GM23248 (cell line): Measurements from ENCODE around the gene SLIT3. TPM values are rescaled to one million over a fixed set of nuclear protein-coding genes. Genes with fewer than 3 reads are reported as not detected.

Experiments
- DNase-seq: peaks from one replicate; pipeline ENCODE4 v3.0.0-alpha.2; 2015
- H2AFZ ChIP-seq: fragments of 200-600 bp; sonication (generic); 2 replicates; pipeline ENCODE4 v1.6.1; 2016; ENCODE audit warnings: antibody characterized with exemption
- H3F3A ChIP-seq: fragments of 200-600 bp; sonication (generic); 2 replicates; pipeline ENCODE4 v1.6.1; 2016; ENCODE audit warnings: mild to moderate bottlenecking, antibody characterized with exemption, mixed run types; ENCODE audit not compliant: insufficient read depth
- H3K27ac ChIP-seq: fragments of 200-600 bp; sonication (generic); 2 replicates; pipeline ENCODE4 v1.5.1; 2016; ENCODE audit warnings: mild to moderate bottlenecking
- H3K27me3 ChIP-seq: fragments of 200-600 bp; sonication (generic); replicated peaks from 2 replicates; pipeline ENCODE4 v1.6.1; 2016; ENCODE audit warnings: mild to moderate bottlenecking; ENCODE audit not compliant: insufficient read depth
- H3K36me3 ChIP-seq: fragments of 200-600 bp; sonication (generic); 2 replicates; pipeline ENCODE4 v1.6.1; 2016; ENCODE audit warnings: low read depth, mild to moderate bottlenecking
- H3K4me1 ChIP-seq: fragments of 200-600 bp; sonication (generic); 2 replicates; pipeline ENCODE4 v1.6.1; 2016; ENCODE audit warnings: mild to moderate bottlenecking; ENCODE audit not compliant: insufficient read depth
- H3K4me2 ChIP-seq: fragments of 200-600 bp; sonication (generic); one replicate; pipeline ENCODE4 v1.6.1; 2016; ENCODE audit warnings: mild to moderate bottlenecking; ENCODE audit not compliant: unreplicated experiment
- H3K4me3 ChIP-seq: fragments of 200-600 bp; sonication (generic); 2 replicates; pipeline ENCODE4 v1.5.1; 2016; ENCODE audit warnings: mild to moderate bottlenecking
- H3K79me2 ChIP-seq: fragments of 200-600 bp; sonication (generic); 2 replicates; pipeline ENCODE4 v1.6.1; 2016; ENCODE audit warnings: mild to moderate bottlenecking; ENCODE audit not compliant: insufficient read depth
- H3K9ac ChIP-seq: fragments of 200-600 bp; sonication (generic); 2 replicates; pipeline ENCODE4 v1.6.1; 2016; ENCODE audit warnings: mild to moderate bottlenecking
- H3K9me2 ChIP-seq: fragments of 200-600 bp; sonication (generic); 2 replicates; pipeline ENCODE4 v1.6.1; 2016; ENCODE audit warnings: mixed run types, mild to moderate bottlenecking, moderate library complexity; ENCODE audit not compliant: insufficient read depth
- H3K9me3 ChIP-seq: fragments of 200-600 bp; sonication (generic); one replicate; pipeline ENCODE4 v1.6.1; 2017; ENCODE audit warnings: low read depth
- H4K20me1 ChIP-seq: fragments of 200-600 bp; sonication (generic); 2 replicates; pipeline ENCODE4 v1.6.0; 2016; ENCODE audit not compliant: insufficient read depth
- EZH2 ChIP-seq: fragments of 200-600 bp; sonication (generic); IDR thresholded peaks from 2 replicates; pipeline ENCODE4 v1.6.1; 2018; ENCODE audit warnings: antibody characterized with exemption, mild to moderate bottlenecking; ENCODE audit not compliant: insufficient read depth, poor library complexity, severe bottlenecking
- EZH2phosphoT487 ChIP-seq: fragments of 200-600 bp; sonication (generic); IDR thresholded peaks from 2 replicates; pipeline ENCODE4 v1.6.1; 2018; ENCODE audit warnings: antibody characterized with exemption, moderate library complexity, mild to moderate bottlenecking, low read depth; ENCODE audit not compliant: insufficient read depth
- WGBS, 2 experiments: methylation state at CpG; one replicate each; pipeline ENCODE4 v1.1.6; 2015 to 2017; ENCODE audit warnings: low lambda C conversion rate in 2 of 2, low coverage in 1 of 2; ENCODE audit errors: missing lambda C conversion rate in 2 of 2; 5-methylcytosine and 5-hydroxymethylcytosine counted together
- in situ Hi-C: fragments of 300-500 bp; cut with MboI; formaldehyde crosslinking; loops from 2 replicates; pipeline ENCODE4 v1.15.0; 2020
- polyA plus RNA-seq: library from polyadenylated mRNA; unstranded; fragments of >200 nt; fragmentation: Nextera tagmentation; extraction: Ambion mirVana; gene quantifications from 2 replicates; pipeline ENCODE4 v1.2.1, GENCODE V29; 2016
- total RNA-seq: library from RNA; depleted of rRNA; stranded (reverse); fragments of >200 nt; shearing (Covaris generic); gene quantifications from 2 replicates; pipeline ENCODE4 v1.2.3, GENCODE V29; 2014

SLIT3 gene
- total and polyA plus RNA-seq, 2 experiments from 2014 or later, result 61.9 to 100 TPM

- DNase-seq, result no peak
- H3K4me1 ChIP-seq, result no peaks in the 10 kb centered on the region
- no peak overlapping the region for H3K9ac ChIP-seq
- no peak overlapping the region for H2AFZ ChIP-seq
- H3F3A ChIP-seq, result no peaks in the 10 kb centered on the region
- H3K27me3 ChIP-seq, result no peaks in the 10 kb centered on the region
- no peaks in the 10 kb centered on the region for H3K9me3 ChIP-seq
- no peaks in the 10 kb centered on the region for H4K20me1 ChIP-seq
- no peaks in the 10 kb centered on the region for H3K36me3 ChIP-seq
- H3K4me3 ChIP-seq, result no peak overlapping the region
- H3K27ac ChIP-seq, result no peak overlapping the region
- in situ Hi-C loops, result no loop called here
- no peak for TF ChIP-seq EZH2
- TF ChIP-seq EZH2phosphoT487, result no peak
- no peaks in the 10 kb centered on the region for H3K79me2 ChIP-seq
- H3K4me2 ChIP-seq, result no peak overlapping the region
- 94 to 96% methylated on average over 4 of the region's 4 CpGs for WGBS, 2 experiments
- H3K9me2 ChIP-seq, result no peaks in the 10 kb centered on the region
Measured at GRCh38 chr5:168899264-168899663, 401.7 kb downstream of the SLIT3 start.

DNA sequence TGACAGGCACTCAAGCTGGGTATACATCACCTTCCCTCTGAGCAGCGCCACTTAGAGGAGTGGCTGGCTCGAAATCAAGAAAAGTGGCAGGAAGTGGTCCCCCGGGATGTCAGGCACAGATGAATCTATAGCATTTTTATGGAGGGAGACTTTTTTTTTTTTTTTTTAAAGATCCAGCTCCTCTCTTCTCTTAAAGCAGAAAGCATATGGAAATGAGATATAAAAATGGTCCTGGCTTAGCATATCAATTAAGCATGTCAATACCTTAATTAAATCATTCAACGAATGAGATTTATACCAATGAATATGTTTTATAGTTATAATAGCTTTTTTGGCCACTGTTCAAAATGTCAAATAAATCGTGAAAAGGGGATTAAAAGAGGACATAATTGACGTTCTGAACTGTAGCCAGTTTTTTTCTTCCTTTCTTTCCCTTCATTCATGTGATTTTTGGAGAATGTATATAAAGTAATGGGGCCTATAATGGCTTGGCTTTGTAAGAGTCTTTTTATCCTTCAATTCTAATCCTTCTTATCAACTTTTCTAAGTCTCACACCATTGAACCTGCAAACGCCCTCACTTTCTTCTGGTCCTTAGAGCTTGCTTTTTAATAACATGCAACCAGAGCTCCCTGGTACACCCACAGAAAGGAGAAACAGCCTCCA lies 402.6 kb downstream of the SLIT3 start:
- H3K79me2 ChIP-seq, result no peaks in the 10 kb centered on the region
- no peaks in the 10 kb centered on the region for H4K20me1 ChIP-seq
- H3F3A ChIP-seq, result no peaks in the 10 kb centered on the region
- no peak overlapping the region for H3K9ac ChIP-seq
- no peak overlapping the region for H3K4me2 ChIP-seq
- no peaks in the 10 kb centered on the region for H3K27me3 ChIP-seq
- TF ChIP-seq EZH2 (no peak), EZH2phosphoT487 (no peak)
- no peaks in the 10 kb centered on the region for H3K9me3 ChIP-seq
- H3K36me3 ChIP-seq, result no peaks in the 10 kb centered on the region
- DNase-seq, result no peak
- in situ Hi-C loops, result no loop called here
- no peaks in the 10 kb centered on the region for H3K4me1 ChIP-seq
- H3K9me2 ChIP-seq, result no peaks in the 10 kb centered on the region
- H2AFZ ChIP-seq, result no peak overlapping the region
- no peak overlapping the region for H3K27ac ChIP-seq
- no peak overlapping the region for H3K4me3 ChIP-seq
- 61 to 62% methylated on average over 7 of the region's 7 CpGs for WGBS, 2 experiments

DNA sequence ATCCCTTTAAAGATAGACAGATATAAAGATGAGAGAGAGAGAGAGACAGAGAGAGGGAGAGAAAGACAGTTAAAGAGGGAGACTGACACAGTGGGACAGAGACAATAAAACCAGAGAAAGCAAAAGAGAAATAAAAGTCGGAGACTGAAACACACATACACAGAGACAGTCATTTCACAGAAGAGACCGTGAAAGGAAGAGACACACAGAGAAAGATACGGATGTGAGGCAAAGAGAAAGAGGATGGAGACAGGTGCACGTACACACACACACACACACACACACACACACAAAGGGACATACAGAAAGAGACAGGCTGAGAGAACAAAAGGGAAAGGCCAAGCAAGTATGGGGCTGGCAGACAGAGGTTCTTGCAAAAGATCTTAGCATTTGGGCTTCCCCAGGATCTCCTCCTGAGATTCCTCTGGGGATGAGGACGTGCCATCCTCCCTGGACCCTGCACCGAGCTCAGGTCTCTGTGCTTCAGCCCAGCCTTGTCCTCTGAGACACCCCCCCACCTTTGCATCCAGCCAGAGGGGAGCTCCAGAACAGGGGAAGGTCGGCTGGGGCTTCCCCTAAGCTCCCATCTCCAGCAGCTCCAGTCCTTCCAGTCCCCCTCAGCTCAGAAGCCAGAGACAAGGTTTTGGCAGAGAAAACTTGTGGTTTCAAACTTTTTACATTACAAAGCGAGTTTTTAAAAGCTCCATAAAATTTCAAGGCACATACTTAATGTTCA lies 403.4 kb downstream of the SLIT3 start:
- WGBS, 2 experiments, result 93 to 97% methylated on average over 7 to 8 of the region's 8 CpGs
- H3K36me3 ChIP-seq, result no peaks in the 10 kb centered on the region
- H3K9me2 ChIP-seq, result no peaks in the 10 kb centered on the region
- H3K27ac ChIP-seq, result no peak overlapping the region
- no peaks in the 10 kb centered on the region for H3F3A ChIP-seq
- DNase-seq, result no peak
- no peaks in the 10 kb centered on the region for H3K4me1 ChIP-seq
- in situ Hi-C loops, result no loop called here
- H3K9me3 ChIP-seq, result no peaks in the 10 kb centered on the region
- no peak overlapping the region for H2AFZ ChIP-seq
- no peak for TF ChIP-seq EZH2phosphoT487
- TF ChIP-seq EZH2, result no peak
- H3K27me3 ChIP-seq, result no peaks in the 10 kb centered on the region
- no peaks in the 10 kb centered on the region for H3K79me2 ChIP-seq
- H3K4me2 ChIP-seq, result no peak overlapping the region
- no peak overlapping the region for H3K9ac ChIP-seq
- no peak overlapping the region for H3K4me3 ChIP-seq
- H4K20me1 ChIP-seq, result no peaks in the 10 kb centered on the region

DNA sequence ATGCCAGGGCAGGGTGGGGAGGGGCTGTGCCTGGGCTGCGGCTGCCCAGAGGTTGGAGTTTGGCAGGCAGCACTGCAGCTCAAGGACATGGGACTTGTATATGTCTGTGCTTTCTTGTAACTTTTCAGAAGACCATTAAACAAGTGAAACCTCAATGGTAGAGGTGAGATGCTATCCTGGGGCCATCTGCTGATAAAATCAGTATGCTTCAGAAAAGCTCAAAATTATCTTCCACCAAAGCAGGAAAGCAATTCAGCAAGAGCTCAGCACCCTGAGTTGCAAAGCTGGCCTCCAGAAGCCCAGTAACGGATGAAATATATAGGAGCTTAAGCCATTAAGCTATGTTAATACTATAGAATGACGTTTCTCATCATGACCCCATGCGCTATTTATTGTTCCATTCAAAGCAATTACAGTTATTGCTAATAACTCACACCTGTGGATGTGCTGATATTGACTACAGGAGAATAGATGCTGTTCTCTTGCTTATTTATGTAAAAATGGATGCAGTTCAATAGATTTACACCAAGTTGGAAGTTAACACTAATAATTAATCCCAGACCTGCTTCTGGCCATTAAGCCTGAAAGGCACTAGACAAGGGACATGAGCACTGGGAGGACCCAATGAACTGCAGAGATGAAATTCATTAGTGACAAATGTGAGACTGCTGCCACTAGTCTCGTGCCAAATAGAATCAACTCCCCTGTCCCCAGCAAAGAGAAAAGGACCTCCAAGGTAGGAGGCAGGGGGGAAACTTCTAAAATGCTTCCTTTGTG lies 405.5 kb downstream of the SLIT3 start:
- Histone ChIP-seq H3K36me3 (no peaks in the 10 kb centered on the region), H2AFZ (no peak overlapping the region), H3K27ac (no peak overlapping the region), H3K4me3 (no peak overlapping the region), H3K4me1 (no peaks in the 10 kb centered on the region), H3K9me2 (no peaks in the 10 kb centered on the region), H3F3A (no peaks in the 10 kb centered on the region), H3K9ac (no peak overlapping the region), H3K79me2 (no peaks in the 10 kb centered on the region), H4K20me1 (no peaks in the 10 kb centered on the region), H3K9me3 (no peaks in the 10 kb centered on the region), H3K4me2 (no peak overlapping the region), H3K27me3 (no peaks in the 10 kb centered on the region)
- in situ Hi-C loops, result no loop called here
- TF ChIP-seq EZH2 (no peak), EZH2phosphoT487 (no peak)
- 81 to 86% methylated on average over 5 of the region's 5 CpGs for WGBS, 2 experiments
- DNase-seq, result no peak
